ENCODE results near the gene EFR3B. TPM values are rescaled to one million over a fixed set of nuclear protein-coding genes. Genes with fewer than 3 reads are reported as not detected.

EFR3B gene
- total and polyA plus RNA-seq, 2 of the 4 experiments (the other 2 are of a cell fraction) = 0.38 to 0.90 TPM

DNA sequence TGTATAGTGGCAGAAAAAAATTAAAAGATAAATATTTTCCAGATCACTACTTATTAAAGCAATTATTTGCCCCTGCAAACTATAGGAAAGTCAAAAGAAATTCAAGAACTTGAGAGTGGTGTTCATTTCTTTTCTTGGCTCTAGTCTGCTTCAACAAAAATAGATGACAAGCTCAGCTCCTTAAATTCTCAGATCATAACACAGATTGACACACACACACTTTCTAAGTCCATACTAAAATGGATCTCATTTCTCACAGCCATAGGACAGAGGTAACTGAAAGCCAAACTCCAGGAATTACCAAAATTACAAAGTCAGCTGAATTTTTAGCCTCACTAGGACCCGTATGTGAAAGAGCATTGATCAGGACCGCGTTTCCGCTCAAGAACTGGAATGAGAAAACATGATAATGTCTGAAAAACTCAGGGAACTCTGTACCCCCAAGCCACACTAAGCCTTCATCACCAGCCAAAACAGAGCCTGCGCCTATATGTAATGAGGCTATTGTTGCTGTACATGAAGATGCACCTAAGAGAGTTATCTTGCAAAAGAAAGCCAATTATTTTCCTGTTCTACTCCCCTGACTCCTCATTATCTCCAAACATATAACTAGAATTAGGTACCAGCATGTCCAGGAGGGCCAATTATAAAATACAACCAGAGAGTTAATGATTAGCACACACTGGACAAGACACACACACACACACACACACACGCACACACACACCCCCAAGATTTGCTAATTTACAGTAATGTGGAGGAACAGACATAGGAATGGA lies 16.5 kb upstream of the EFR3B start:
- H2BK20ac ChIP-seq (ENCODE audit: low read depth, low read length) = no peak overlapping the region
- H4K91ac ChIP-seq (ENCODE audit: insufficient read depth, low read depth, low read length) = no peak overlapping the region
- H3K4ac ChIP-seq (ENCODE audit: low read depth, low read length) = no peak overlapping the region
- no peak for DNase-seq
- no peak overlapping the region for H3K23ac ChIP-seq (ENCODE audit: low read depth, low read length)
- no peak overlapping the region for H2AK9ac ChIP-seq (replicated peaks; ENCODE audit: low read depth, low read length, poor library complexity)
- TF ChIP-seq POLR2A (IDR thresholded peaks at IDR 0.05; ENCODE audit: low read depth, low read length) = no peak
- POLR2A ChIA-PET (ENCODE audit: unreplicated experiment) = no interaction called here
- H4K8ac ChIP-seq (ENCODE audit: low read depth in 2 of 2, low read length in 2 of 2) = no peak overlapping the region
- H2AFZ ChIP-seq (replicated peaks; ENCODE audit: low read length, poor library complexity) = no peak overlapping the region
- H3K9me3 ChIP-seq (ENCODE audit: control insufficient read depth, insufficient read depth, low read length) = no peaks in the 10 kb centered on the region
- no peak overlapping the region for H3K27ac ChIP-seq (ENCODE audit: insufficient read depth, low read length)
- no peak for ATAC-seq (ENCODE audit: low read depth)
- H4K5ac ChIP-seq (ENCODE audit: low read depth, low read length) = no peak overlapping the region
- no peaks in the 10 kb centered on the region for H3K79me1 ChIP-seq (ENCODE audit: low read depth in 1 of 2, low read length in 2 of 2)
- dilution Hi-C loops (cut with HindIII; ENCODE audit: low sequenced_read_pairs, unreplicated experiment) = no loop called here
- H3K9me1 ChIP-seq (ENCODE audit: insufficient read depth, low read length) = no peaks in the 10 kb centered on the region
- H3K9ac ChIP-seq (ENCODE audit: low read depth, low read length) = no peak overlapping the region
- intact Hi-C loops (cut with micrococcal nuclease) = no loop called here
- no peak overlapping the region for H3K4me3 ChIP-seq (ENCODE audit: insufficient read depth, low read depth, low read length)
- H3K56ac ChIP-seq (ENCODE audit: extremely low read depth, insufficient read depth, low read length) = no peak overlapping the region
- no peaks in the 10 kb centered on the region for H4K20me1 ChIP-seq (ENCODE audit: insufficient read depth, low read length)
- H3K4me2 ChIP-seq (ENCODE audit: low read depth, low read length) = no peak overlapping the region
- H2BK120ac ChIP-seq (ENCODE audit: low read depth, low read length) = no peak overlapping the region
- BruUV-seq (replicated peaks) = no TSS peak
- no peak overlapping the region for H2BK5ac ChIP-seq (ENCODE audit: low read depth, low read length, poor library complexity, severe bottlenecking)
- no CpG with 5 or more reads among the region's 6 CpGs for WGBS, 2 experiments (ENCODE audit: extremely low coverage in 2 of 2, insufficient read length in 1 of 2)
- CTCF ChIA-PET = no interaction called here
- peaks cover 19% of the 10 kb centered on the region for H3K27me3 ChIP-seq (ENCODE audit: control insufficient read depth, insufficient read depth, low read length)
- no peak overlapping the region for H2BK15ac ChIP-seq (ENCODE audit: low read depth, low read length)
- in situ Hi-C loops (cut with MboI; ENCODE audit: low sequenced_read_pairs) = no loop called here
- no peaks in the 10 kb centered on the region for H3K36me3 ChIP-seq (ENCODE audit: control insufficient read depth, insufficient read depth, low read length)
- H2AK5ac ChIP-seq (ENCODE audit: low read depth, low read length) = no peak overlapping the region
- no peaks in the 10 kb centered on the region for H3K4me1 ChIP-seq (ENCODE audit: control insufficient read depth, insufficient read depth, low read length)
- no peak overlapping the region for H3K14ac ChIP-seq (replicated peaks; ENCODE audit: low read depth, low read length)
- no peak overlapping the region for H3K18ac ChIP-seq (ENCODE audit: low read depth, low read length)

Data from IMR-90 (cell line).